SH-SY5Y (cell line): Measurements from ENCODE around the gene NUFIP1.

Experiments used
- GATA2 ChIP-seq: IDR thresholded peaks from 2 replicates; pipeline ENCODE4 v1.6.1; 2011; ENCODE audit warnings: mild to moderate bottlenecking, low read depth, low read length
- GATA3 ChIP-seq: IDR thresholded peaks from 2 replicates; pipeline ENCODE4 v1.6.1; 2011; ENCODE audit warnings: low read depth, mild to moderate bottlenecking, low read length, moderate library complexity

DNA sequence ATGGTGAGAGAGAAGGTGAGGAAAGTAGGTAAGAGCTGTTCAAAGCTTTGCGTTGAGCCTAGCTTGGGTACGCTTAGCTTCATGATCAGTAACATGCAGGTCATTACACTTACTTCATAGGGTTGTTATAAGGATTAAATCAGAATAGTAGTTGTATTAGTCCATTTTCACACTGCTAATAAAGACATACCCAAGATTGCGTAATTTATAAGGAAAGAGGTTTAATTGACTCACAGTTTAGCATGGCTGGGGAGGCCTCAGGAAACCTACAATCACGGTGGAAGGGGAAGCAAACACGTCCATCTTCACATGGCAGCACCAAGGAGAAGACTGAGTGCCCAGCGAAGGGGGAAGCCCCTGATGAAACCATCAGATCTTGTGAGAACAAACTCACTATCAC lies 21.9 kb upstream of the NUFIP1 start:
- TF ChIP-seq GATA2 (no peak), GATA3 (no peak)
